ENCODE measurements around the gene ATPAF1. TPM values are rescaled to one million over a fixed set of nuclear protein-coding genes. Genes with fewer than 3 reads are reported as not detected.

The ATPAF1 gene
- polyA plus RNA-seq, 3 donors, result 25.1 to 66.1 (median 53.6) TPM

DNA sequence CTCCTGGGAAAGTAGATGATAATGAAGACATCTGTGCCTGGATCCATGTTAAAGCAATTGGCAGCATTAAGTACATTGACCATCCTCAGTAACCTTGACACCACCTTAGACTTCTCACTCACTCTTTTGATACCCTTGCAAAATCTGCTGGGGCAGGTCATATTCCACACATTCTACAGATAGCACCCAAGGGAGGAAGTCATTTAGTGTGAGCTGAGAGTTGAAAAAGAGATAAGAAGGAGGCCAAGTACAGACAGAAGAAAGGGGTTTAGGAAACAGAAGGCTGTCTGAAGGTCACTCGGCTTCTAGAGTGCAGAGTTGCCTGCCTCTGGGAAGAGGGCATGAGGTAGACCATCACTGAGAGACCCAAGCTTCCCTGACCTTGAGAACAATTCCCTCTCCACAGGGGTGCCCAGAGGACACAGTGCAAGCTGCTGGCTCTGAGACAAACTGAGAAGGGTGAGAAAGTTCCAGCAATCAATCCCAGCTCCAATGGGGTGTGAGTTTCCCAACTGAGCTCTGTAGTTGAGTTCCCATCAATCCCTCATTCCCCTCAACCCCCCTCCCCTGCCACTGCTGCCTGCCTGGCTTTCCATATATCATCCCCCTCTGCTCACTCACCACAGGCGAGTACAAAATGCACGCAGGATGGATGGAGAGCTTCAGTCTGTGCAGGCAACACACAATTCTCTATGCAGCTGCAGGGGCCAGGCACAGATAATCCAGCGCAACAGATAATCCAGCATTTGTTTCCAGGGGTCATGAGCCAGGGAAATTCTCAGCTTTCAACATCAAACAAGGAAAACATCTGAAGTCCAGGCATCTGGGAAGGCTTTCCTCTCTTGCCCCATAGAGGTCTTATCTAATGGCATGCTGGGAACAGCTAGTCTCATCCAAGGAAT, 44.2 kb downstream of the ATPAF1 start:
- no peak overlapping the region for H3K27ac ChIP-seq (ENCODE audit: low read depth, low read length)
- 74 to 77% (median 74%) methylated on average over 4 of the region's 4 CpGs for WGBS, 3 donors

DNA sequence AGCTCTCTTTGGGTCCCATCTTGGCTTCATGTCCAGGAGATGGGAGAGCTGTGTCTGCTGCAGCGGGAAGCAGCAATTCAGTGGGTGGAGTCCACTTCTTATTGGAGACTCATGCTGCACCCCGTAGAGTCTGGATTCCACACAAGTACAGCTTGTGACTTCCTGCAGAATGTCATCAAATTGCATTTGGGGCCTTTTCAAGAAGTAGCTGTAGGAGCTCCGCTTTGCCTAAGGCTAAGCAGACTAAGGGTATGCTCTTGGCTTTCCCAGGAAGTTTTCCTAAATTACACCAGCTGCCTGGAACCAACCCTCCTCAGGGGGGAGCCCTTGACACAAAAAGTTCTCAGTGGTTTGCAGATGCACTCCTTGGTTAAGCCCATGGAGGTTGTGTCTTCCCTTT, 45.8 kb downstream of the ATPAF1 start:
- 45 to 77% (median 49%) methylated on average over 3 of the region's 3 CpGs for WGBS, 3 donors
- no peak overlapping the region for H3K27ac ChIP-seq (ENCODE audit: low read depth, low read length)

- H3K27ac ChIP-seq (ENCODE audit: low read depth, low read length), result no peak overlapping the region
- 61 to 74% (median 69%) methylated on average over 7 of the region's 7 CpGs for WGBS, 3 donors
Observed at GRCh38 chr1:46621930-46622329, 46.2 kb downstream of the ATPAF1 start.

- no peak overlapping the region for H3K27ac ChIP-seq (ENCODE audit: low read depth, low read length)
- WGBS, 3 donors, result 89 to 95% (median 93%) methylated on average over 5 of the region's 5 CpGs
Observed at GRCh38 chr1:46619656-46620258, 48.4 kb downstream of the ATPAF1 start.

DNA sequence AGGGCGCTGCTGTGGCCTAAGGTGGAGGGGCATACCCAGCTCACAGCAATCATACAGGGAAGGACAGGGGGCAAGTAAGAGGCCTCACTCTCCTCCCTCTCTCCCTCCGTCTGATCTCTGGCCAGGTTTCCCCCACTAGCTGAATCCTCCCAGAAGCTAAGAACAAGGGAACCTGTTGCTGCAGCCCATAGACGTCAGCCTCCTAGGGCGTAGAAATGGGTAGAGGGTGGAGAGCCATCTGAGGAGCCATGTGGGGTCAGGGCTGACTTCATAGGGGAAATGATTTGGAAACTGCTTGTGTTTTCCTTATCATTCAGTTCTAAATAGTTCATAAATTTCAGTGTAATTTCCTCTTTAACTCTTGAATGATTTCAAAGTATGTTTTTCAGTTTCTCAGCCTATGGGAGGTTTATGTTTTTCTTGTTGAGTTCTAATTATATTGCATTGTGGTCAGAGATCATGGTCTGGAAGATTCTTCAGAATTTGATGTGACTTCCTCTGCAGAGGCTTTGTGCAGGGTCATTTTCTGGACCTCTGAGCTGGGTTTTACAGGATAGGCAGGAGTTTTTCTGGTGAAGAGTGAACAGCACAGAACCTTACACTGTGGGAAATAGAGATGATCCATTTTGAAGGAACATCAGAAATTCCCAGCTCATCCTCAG, 49.3 kb downstream of the ATPAF1 start:
- H3K27ac ChIP-seq (ENCODE audit: low read depth, low read length), result no peak overlapping the region
- WGBS, 3 donors, result 53 to 84% (median 73%) methylated on average over 4 of the region's 4 CpGs

GRCh38 chr1:46617833-46618232, 50.3 kb downstream of the ATPAF1 start:
- 81 to 92% (median 82%) methylated on average over 3 of the region's 3 CpGs for WGBS, 3 donors
- no peak overlapping the region for H3K27ac ChIP-seq (ENCODE audit: low read depth, low read length)

DNA sequence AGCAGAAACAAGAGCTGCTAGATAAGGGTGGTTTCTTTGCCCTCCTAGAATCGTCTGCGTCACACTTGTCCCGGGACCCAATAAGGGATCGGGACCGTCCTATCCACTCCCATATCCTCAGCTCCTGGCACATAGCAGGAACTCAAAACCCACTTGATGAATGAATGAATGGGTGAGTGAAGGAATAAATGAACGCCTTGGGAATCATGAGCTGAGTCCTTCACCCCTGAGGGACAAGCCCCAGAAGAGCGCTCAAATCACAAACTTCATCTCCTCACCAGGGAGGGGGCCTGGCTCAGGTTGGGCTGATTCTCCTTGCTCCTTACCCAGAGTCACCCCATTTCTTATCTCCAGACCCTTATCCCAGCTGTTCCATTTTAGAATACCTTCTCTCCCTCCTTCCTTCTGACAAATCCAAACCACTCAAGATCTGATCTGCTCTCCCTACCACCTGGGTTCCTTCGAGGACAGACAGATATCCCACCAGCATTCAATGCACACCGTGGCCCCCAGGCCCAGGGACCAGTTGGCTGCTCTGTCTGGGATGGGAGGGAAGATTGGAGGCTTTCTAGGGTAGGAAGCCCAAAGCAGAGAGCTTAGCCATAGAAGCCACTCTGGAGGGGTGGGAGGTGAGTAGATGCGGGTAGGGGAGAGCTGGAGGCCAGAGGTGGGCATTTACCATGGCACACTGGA, 50.9 kb downstream of the ATPAF1 start:
- H3K27ac ChIP-seq (ENCODE audit: low read depth, low read length), result no peak overlapping the region
- WGBS, 3 donors, result 38 to 43% (median 40%) methylated on average over 10 of the region's 10 CpGs

GRCh38 chr1:46616277-46617107, 51.7 kb downstream of the ATPAF1 start, which contains the start of gene MOB3C:
Gene MOB3C, minus strand, starts transcription at chr1:46616811. Its CDS starts 3,490 bp downstream, at chr1:46613321.
- 0 to 1% (median 1%) methylated on average over 48 to 62 of the region's 62 CpGs for WGBS, 3 donors
- H3K27ac ChIP-seq (ENCODE audit: low read depth, low read length), result peak within 1 kb of the TSS; percentile 39

DNA sequence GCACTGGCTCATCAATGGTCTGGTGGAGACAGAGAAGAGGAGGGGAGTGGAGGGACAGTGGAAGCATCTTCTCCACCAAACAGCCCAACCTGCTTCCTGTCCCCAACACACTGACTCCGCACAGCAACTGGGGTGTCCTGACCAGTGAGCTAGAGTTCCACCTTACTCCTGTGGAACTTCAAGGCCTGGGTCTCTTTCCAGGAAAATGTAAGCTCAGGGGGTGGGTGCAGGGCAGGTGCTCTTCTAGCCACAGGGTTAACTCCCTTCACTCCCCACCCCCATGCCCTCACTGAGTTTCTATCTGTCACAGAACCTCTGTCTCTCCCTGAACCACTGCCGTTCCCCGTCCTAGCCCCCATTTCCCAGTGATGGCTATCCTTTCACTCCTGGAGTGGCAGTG, 52.4 kb downstream of the ATPAF1 start:
- 26 to 53% (median 37%) methylated on average over 3 of the region's 3 CpGs for WGBS, 3 donors
- H3K27ac ChIP-seq (ENCODE audit: low read depth, low read length), result no peak overlapping the region

DNA sequence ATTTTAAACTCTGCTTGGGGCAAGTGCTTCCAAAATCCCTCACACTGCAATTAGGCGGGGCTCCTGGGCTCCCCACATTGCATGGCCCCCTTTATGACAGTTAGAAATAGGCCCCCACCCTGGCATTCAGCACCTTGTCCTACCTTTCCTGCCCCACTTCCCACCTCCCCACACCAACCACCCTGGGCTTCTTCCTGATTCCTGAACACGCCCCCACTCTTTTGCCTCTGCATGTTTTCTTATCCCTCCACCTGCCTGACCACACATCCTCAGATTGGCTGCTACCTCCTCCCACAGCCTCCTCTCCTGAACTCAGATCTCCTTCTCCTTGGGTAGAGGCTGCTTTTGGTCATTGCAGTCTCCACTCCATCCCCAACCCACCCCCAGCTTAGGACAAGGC, 53.1 kb downstream of the ATPAF1 start:
- 60 to 93% (median 92%) methylated on average over 2 of the region's 2 CpGs for WGBS, 3 donors
- no peak overlapping the region for H3K27ac ChIP-seq (ENCODE audit: low read depth, low read length)

DNA sequence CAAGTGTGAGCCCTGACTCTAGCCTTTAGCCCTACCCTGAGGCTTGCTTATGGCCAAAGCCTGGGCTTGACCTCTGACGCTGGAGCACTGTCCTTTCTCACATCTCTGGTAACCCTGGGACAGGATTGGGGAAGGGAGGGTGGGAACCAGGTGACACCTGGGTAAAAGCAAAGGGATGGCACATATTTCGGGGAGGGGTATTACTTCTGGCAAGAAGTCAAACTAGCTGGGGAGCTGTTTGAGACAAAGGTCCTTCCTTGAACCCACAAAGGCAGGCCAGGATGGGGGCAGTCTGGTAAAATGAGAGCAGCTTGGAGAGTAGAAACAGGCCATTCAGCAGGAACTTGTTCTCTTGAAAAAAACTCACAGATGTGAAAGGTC, 53.6 kb downstream of the ATPAF1 start:
- WGBS, 3 donors, result 63 to 79% (median 77%) methylated on average over 2 of the region's 2 CpGs
- H3K27ac ChIP-seq (ENCODE audit: low read depth, low read length), result no peak overlapping the region

DNA sequence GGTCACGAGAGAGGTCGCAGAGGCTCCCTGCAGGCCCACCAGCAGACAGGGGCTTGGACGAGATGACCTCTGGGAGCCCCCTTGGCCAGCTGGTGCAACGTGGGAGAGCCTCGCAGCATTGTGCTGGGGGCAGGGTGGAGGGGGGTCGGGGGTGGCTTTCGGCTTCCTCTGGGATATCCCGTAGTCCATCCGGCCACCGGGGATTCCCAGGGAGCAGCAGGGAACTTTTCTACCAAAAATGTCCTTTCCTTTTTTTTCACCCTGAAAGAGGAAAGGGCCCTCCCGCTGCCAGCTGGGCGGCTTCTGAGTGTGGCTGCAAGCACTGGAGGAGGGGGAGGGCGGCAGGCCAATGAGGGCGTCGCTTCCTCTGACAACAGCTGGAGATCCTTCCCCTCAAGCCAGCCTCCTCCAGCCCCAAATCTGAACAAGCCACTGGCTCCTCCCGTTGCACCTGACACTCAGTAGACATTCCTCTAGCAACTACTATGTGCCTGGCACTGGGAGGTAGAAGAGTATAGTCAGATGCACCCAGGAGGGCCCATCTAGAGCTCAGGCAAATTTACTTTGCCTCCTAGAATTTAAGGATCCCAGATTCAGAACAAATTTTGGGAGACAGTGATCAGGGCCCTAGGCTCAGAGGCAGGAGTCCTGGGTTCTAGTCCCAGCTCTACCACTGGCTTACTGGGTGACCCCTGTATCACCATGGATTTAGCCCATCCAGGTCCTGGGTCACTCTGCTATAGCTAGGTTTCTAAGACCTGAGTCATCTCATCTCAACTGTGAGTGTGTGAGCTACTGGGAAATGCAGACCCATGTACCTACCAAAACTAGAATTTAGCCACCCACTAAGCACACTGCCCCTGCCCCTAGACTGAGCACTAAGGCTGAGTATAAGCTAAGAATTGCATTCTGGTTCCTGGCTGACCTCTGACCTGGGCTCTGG, 54.2 kb downstream of the ATPAF1 start:
- no peak overlapping the region for H3K27ac ChIP-seq (ENCODE audit: low read depth, low read length)
- WGBS, 3 donors, result 3 to 4% (median 4%) methylated on average over 15 to 16 of the region's 16 CpGs

DNA sequence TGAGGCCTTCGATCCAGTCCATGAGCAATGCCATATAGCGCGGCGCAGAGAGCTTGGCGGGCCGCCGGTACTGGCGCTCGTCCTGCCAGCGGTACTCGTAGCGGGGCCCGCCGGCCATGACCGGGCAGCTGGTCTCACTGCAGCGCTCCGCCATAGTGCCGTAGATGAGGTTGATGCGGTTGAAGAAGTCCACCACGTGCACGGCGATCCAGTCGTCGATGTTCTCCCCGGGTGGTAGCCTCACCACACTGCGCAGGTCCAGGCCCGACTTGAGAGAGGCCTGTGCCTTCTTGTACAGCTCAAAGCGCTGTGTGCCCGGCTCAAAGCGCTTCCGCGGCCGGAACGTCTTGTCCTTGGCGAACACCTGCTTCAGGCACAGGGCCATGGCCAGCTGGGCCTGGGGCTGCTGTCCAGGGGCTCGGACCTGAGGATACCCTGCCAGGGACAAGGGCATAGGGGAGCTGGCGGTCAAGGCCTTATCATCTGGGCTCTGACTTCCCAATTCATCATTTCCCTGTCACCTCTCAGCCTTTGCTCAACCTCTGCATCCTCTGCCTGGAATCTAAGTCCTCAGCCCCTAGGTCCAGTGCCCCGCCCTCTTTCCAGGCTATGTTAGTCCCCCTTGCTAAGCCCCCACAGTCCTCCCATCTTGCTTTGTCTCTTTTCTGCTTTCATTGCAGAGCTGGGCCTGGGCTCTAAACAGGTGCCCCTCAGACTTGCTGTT, 55.1 kb downstream of the ATPAF1 start:
- no peak overlapping the region for H3K27ac ChIP-seq (ENCODE audit: low read depth, low read length)
- WGBS, 3 donors, result 71 to 89% (median 88%) methylated on average over 37 to 38 of the region's 38 CpGs

GRCh38 chr1:46611691-46612221, 56.4 kb downstream of the ATPAF1 start:
- 32 to 70% (median 62%) methylated on average over 7 of the region's 7 CpGs for WGBS, 3 donors
- no peak overlapping the region for H3K27ac ChIP-seq (ENCODE audit: low read depth, low read length)

DNA sequence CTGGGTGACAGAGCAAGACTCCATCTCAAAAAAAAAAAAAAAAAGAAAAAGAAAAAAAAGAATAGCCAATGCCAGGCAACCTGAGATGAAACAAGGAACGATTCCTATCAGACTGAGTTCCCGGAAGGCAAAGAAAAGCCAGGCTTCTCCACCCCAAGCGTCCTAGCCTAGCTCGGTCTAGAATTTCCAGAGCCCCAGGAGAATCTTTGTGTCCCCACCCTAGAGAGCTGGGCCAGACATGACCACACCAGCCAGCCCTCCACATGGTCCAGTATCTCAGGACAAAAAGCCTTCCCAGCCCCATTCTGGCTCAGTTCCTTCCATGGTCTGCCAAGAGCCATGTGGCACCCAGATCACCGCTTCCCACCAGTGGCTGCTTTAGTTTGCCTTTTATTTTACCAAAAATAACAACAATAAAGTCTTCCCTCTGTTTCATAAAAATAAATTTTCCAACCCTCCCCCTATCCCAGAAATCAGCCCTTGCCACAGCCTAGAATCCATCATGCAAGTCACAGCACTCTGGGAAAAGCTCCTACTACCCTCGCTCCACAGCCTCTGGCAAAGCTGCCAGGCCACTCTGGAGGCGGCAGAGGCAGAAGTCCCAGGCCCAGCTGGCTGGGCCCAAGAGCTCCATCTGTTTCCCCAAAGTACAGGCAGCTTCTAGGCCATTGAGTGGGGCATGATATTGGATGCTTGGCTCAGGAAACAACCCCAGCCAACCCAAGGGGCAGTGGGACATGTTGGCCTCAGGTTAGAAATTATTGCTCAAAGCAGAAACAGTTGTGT, 60.6 kb downstream of the ATPAF1 start:
- 51 to 80% (median 66%) methylated on average over 7 of the region's 7 CpGs for WGBS, 3 donors
- no peak overlapping the region for H3K27ac ChIP-seq (ENCODE audit: low read depth, low read length)

All from adipose tissue (tissue), 3 donors.